Activated CD4-positive, alpha-beta T cell treated with anti-CD3 and anti-CD28 coated beads, Interleukin-2, amount 50 U/mL, for 4 hours (primary cell): ENCODE measurements around the gene MINPP1.
"Not testable (repeated sequence)": the region's sequence is repeated elsewhere in the genome, so short reads cannot be mapped to it uniquely, and the experiment has no call there.

Experiments
- DNase-seq, 2 experiments: peaks; one replicate each; pipeline ENCODE4 v3.0.0-alpha.2; 2020

MINPP1 gene

GRCh38 chr10:87504640-87505365, at the start of gene MINPP1:
Gene MINPP1, plus strand, starts transcription at chr10:87504893. Its CDS starts 23 bp downstream, at chr10:87504916.
- peak; percentile 78 to 81 for DNase-seq

GRCh38 chr10:87456586-87457220, 48.0 kb upstream of the MINPP1 start:
- DNase-seq: not testable (repeated sequence)

- DNase-seq: not testable (repeated sequence)
These were observed 42.9 kb upstream of the MINPP1 start for GRCh38 chr10:87461751-87462150.

GRCh38 chr10:87466849-87467248, 37.8 kb upstream of the MINPP1 start:
- not testable (repeated sequence) for DNase-seq

- DNase-seq: not testable (repeated sequence)
These were observed 16.0 kb upstream of the MINPP1 start for GRCh38 chr10:87488733-87489132.

- DNase-seq: not testable (repeated sequence)
These were observed 14.4 kb upstream of the MINPP1 start for GRCh38 chr10:87490285-87490684.

- DNase-seq: not testable (repeated sequence)
These were observed 12.2 kb upstream of the MINPP1 start for GRCh38 chr10:87492450-87492849.

GRCh38 chr10:87495446-87495845, 9.2 kb upstream of the MINPP1 start:
- DNase-seq: not testable (repeated sequence)

- DNase-seq: not testable (repeated sequence)
These were observed 7.3 kb upstream of the MINPP1 start for GRCh38 chr10:87497386-87497785.

- DNase-seq: not testable (repeated sequence)
These were observed 6.4 kb upstream of the MINPP1 start for GRCh38 chr10:87498106-87498789.

- DNase-seq: no peak
These were observed 4.0 kb upstream of the MINPP1 start for GRCh38 chr10:87500646-87501048.

- no peak for DNase-seq
These were observed 1.3 kb upstream of the MINPP1 start for GRCh38 chr10:87503401-87503800.

- no peak for DNase-seq
These were observed 807 bp upstream of the MINPP1 start for GRCh38 chr10:87503886-87504285.

- no peak for DNase-seq
These were observed 420 bp upstream of the MINPP1 start for GRCh38 chr10:87504307-87504639.

- DNase-seq: peak; percentile 16 to 23
These were observed 846 bp downstream of the MINPP1 start for GRCh38 chr10:87505366-87506111.

GRCh38 chr10:87506956-87507355, 2.3 kb downstream of the MINPP1 start:
- DNase-seq: no peak

GRCh38 chr10:87507879-87508483, 3.3 kb downstream of the MINPP1 start:
- no peak for DNase-seq

GRCh38 chr10:87508837-87509236, 4.1 kb downstream of the MINPP1 start:
- DNase-seq: no peak

GRCh38 chr10:87510025-87510424, 5.3 kb downstream of the MINPP1 start:
- no peak for DNase-seq

GRCh38 chr10:87511526-87511925, 6.8 kb downstream of the MINPP1 start:
- DNase-seq: no peak

- no peak for DNase-seq
These were observed 14.2 kb downstream of the MINPP1 start for GRCh38 chr10:87518937-87519336.

- DNase-seq: no peak
These were observed 14.9 kb downstream of the MINPP1 start for GRCh38 chr10:87519582-87519981.

- DNase-seq: no peak
These were observed 19.0 kb downstream of the MINPP1 start for GRCh38 chr10:87523731-87524130.
